Muscle of leg (tissue), 11 donors: Measurements from ENCODE around the gene CSGALNACT2. TPM values are rescaled to one million over a fixed set of nuclear protein-coding genes. Genes with fewer than 3 reads are reported as not detected.

Experiments used
- DNase-seq: peaks from one replicate; pipeline ENCODE4 v3.0.0; 2013
- H3K27ac ChIP-seq: one replicate; pipeline ENCODE4 v1.5.1; 2013; ENCODE audit warnings: mild to moderate bottlenecking, low read length, control low read depth
- H3K27me3 ChIP-seq: one replicate; pipeline ENCODE4 v1.6.1; 2013; ENCODE audit warnings: low read length; ENCODE audit not compliant: control insufficient read depth, insufficient read depth
- H3K36me3 ChIP-seq: one replicate; pipeline ENCODE4 v1.6.1; 2013; ENCODE audit warnings: low read length; ENCODE audit not compliant: control insufficient read depth, insufficient read depth
- H3K4me1 ChIP-seq: one replicate; pipeline ENCODE4 v1.6.1; 2013; ENCODE audit warnings: low read length; ENCODE audit not compliant: control insufficient read depth, insufficient read depth
- H3K4me3 ChIP-seq: one replicate; pipeline ENCODE4 v1.5.1; 2013; ENCODE audit warnings: low read length, control low read depth
- H3K9me3 ChIP-seq: replicated peaks from 2 replicates; pipeline ENCODE4 v1.6.1; 2013; ENCODE audit warnings: low read depth, low read length; ENCODE audit not compliant: control insufficient read depth
- WGBS: methylation state at CpG from one replicate; pipeline ENCODE4 v1.1.5; 2013; ENCODE audit warnings: missing lambda C conversion rate; ENCODE audit not compliant: insufficient coverage; 5-methylcytosine and 5-hydroxymethylcytosine counted together
- polyA plus RNA-seq, 8 donors: library from polyadenylated mRNA; unstranded; fragments of 120-200 nt; gene quantifications; one replicate each; pipeline versions ENCODE4 v1.2.1 to v1.2.3, GENCODE V29; 2013; ENCODE audit warnings: inconsistent platforms in 1 of 8, low replicate concordance in 1 of 8; ENCODE audit not compliant: insufficient read length in 8 of 8, insufficient read depth in 1 of 8
- total RNA-seq: library from RNA; stranded (reverse); fragments of 120-200 nt; gene quantifications from one replicate; pipeline ENCODE4 v1.2.4, GENCODE V29; 2013

CSGALNACT2 gene
- total and polyA plus RNA-seq, 9 donors = 16.2 to 30.8 (median 23.0) TPM

- Histone ChIP-seq H3K4me3 (no peak overlapping the region), H3K36me3 (no peaks in the 10 kb centered on the region), H3K27ac (no peak overlapping the region), H3K27me3 (no peaks in the 10 kb centered on the region), H3K9me3 (no peaks in the 10 kb centered on the region), H3K4me1 (peaks cover 30% of the 10 kb centered on the region)
- 83% methylated on average over 17 of the region's 17 CpGs for WGBS
- no peak for DNase-seq
These were observed 26.2 kb upstream of the CSGALNACT2 start for GRCh38 chr10:43111921-43112607.

DNA sequence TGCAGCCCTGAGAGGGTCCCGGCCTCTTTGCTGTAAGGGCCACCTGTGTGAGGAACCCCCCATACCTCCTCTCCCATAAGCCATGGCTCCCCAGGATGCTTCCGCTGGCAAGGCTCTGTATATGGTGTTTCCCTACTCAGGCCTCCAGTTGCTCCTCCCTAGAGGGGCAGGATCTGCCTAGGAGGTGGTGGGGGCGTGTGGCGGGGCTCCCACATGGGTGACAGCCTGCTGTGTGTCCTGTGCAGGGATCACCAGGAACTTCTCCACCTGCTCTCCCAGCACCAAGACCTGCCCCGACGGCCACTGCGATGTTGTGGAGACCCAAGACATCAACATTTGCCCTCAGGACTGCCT, 25.7 kb upstream of the CSGALNACT2 start:
- DNase-seq = no peak
- peaks cover 34% of the 10 kb centered on the region for H3K4me1 ChIP-seq
- 85% methylated on average over 5 of the region's 7 CpGs for WGBS

GRCh38 chr10:43113201-43114087, 24.8 kb upstream of the CSGALNACT2 start:
- DNase-seq = no peak
- Histone ChIP-seq H3K4me1 (peaks cover 34% of the 10 kb centered on the region), H3K4me3 (no peak overlapping the region), H3K27me3 (no peaks in the 10 kb centered on the region), H3K36me3 (no peaks in the 10 kb centered on the region), H3K27ac (no peak overlapping the region), H3K9me3 (no peaks in the 10 kb centered on the region)
- WGBS = 78% methylated on average over 8 of the region's 16 CpGs

More for the DNA sequence above, 25.7 kb upstream of the CSGALNACT2 start:
- no peak overlapping the region for H3K4me3 ChIP-seq
- no peaks in the 10 kb centered on the region for H3K9me3 ChIP-seq
- H3K36me3 ChIP-seq = no peaks in the 10 kb centered on the region
- no peak overlapping the region for H3K27ac ChIP-seq
- H3K27me3 ChIP-seq = no peaks in the 10 kb centered on the region

GRCh38 chr10:43114088-43114742, 24.0 kb upstream of the CSGALNACT2 start:
- 83% methylated on average over 16 of the region's 24 CpGs for WGBS
- H3K36me3 ChIP-seq = no peaks in the 10 kb centered on the region
- H3K27ac ChIP-seq = no peak overlapping the region
- no peaks in the 10 kb centered on the region for H3K9me3 ChIP-seq
- no peaks in the 10 kb centered on the region for H3K27me3 ChIP-seq
- no peak overlapping the region for H3K4me3 ChIP-seq
- H3K4me1 ChIP-seq = peaks cover 34% of the 10 kb centered on the region
- DNase-seq = no peak

GRCh38 chr10:43114743-43115611, 23.3 kb upstream of the CSGALNACT2 start:
- no peak overlapping the region for H3K27ac ChIP-seq
- no peaks in the 10 kb centered on the region for H3K9me3 ChIP-seq
- no peaks in the 10 kb centered on the region for H3K36me3 ChIP-seq
- WGBS = 65% methylated on average over 15 of the region's 17 CpGs
- H3K4me1 ChIP-seq = peaks cover 29% of the 10 kb centered on the region
- H3K27me3 ChIP-seq = no peaks in the 10 kb centered on the region
- H3K4me3 ChIP-seq = no peak overlapping the region
- no peak for DNase-seq

GRCh38 chr10:43115881-43116595, 22.2 kb upstream of the CSGALNACT2 start:
- DNase-seq = no peak
- H3K27ac ChIP-seq = no peak overlapping the region
- H3K4me1 ChIP-seq = peaks cover 27% of the 10 kb centered on the region
- H3K27me3 ChIP-seq = no peaks in the 10 kb centered on the region
- H3K4me3 ChIP-seq = no peak overlapping the region
- no peaks in the 10 kb centered on the region for H3K36me3 ChIP-seq
- 72% methylated on average over 7 of the region's 10 CpGs for WGBS
- no peaks in the 10 kb centered on the region for H3K9me3 ChIP-seq

GRCh38 chr10:43116596-43116995, 21.6 kb upstream of the CSGALNACT2 start:
- H3K4me1 ChIP-seq = peaks cover 29% of the 10 kb centered on the region
- H3K27ac ChIP-seq = no peak overlapping the region
- WGBS = 83% methylated on average over 8 of the region's 10 CpGs
- H3K9me3 ChIP-seq = no peaks in the 10 kb centered on the region
- H3K27me3 ChIP-seq = no peaks in the 10 kb centered on the region
- no peak for DNase-seq
- H3K36me3 ChIP-seq = no peaks in the 10 kb centered on the region
- H3K4me3 ChIP-seq = no peak overlapping the region

GRCh38 chr10:43117031-43117776, 21.0 kb upstream of the CSGALNACT2 start:
- Histone ChIP-seq H3K27me3 (no peaks in the 10 kb centered on the region), H3K4me1 (peaks cover 35% of the 10 kb centered on the region), H3K9me3 (no peaks in the 10 kb centered on the region), H3K36me3 (no peaks in the 10 kb centered on the region), H3K27ac (no peak overlapping the region), H3K4me3 (no peak overlapping the region)
- WGBS = 48% methylated on average over 3 of the region's 9 CpGs
- no peak for DNase-seq
